ENCODE measurements around the gene ZNF267.

GRCh38 chr16:31875112-31875803 is 1.7 kb downstream of the ZNF267 start:
- no peak for TF ChIP-seq TCF7 (CRISPR knock-in tag; IDR thresholded peaks at IDR 0.05; ENCODE audit: low read depth)
- TF ChIP-seq USF2 (CRISPR knock-in tag; IDR thresholded peaks at IDR 0.05), result no peak
- TF ChIP-seq CTCF (IDR thresholded peaks at IDR 0.05), result no peak
- no peak for TF ChIP-seq GABPB1 (CRISPR knock-in tag; IDR thresholded peaks at IDR 0.05)
- TF ChIP-seq MAX (CRISPR knock-in tag; IDR thresholded peaks at IDR 0.05), result no peak
- TF ChIP-seq STAT6 (CRISPR knock-in tag; conservative IDR thresholded peaks at IDR 0.05; ENCODE audit: low read depth), result no peak
- no peak for TF ChIP-seq NFE2L1 (CRISPR knock-in tag; IDR thresholded peaks at IDR 0.05)
- TF ChIP-seq FOXJ3 (CRISPR knock-in tag; IDR thresholded peaks at IDR 0.05; ENCODE audit: borderline replicate concordance), result no peak
- no peak for TF ChIP-seq ZMAT4 (CRISPR knock-in tag; IDR thresholded peaks at IDR 0.05)
- no peak for TF ChIP-seq NR1H2 (CRISPR knock-in tag; IDR thresholded peaks at IDR 0.05)
- no peak for TF ChIP-seq IRF1 (CRISPR knock-in tag; IDR thresholded peaks at IDR 0.05)
- TF ChIP-seq E2F4 (CRISPR knock-in tag; IDR thresholded peaks at IDR 0.05; ENCODE audit: borderline replicate concordance, low read depth), result no peak
- TF ChIP-seq FOXK1 (CRISPR knock-in tag; IDR thresholded peaks at IDR 0.05), result no peak
- TF ChIP-seq ZNF121 (CRISPR knock-in tag; IDR thresholded peaks at IDR 0.05), result no peak
